ENCODE measurements around the gene PAIP2B. TPM values are rescaled to one million over a fixed set of nuclear protein-coding genes. Genes with fewer than 3 reads are reported as not detected.
"Not testable (repeated sequence)": the region's sequence is repeated elsewhere in the genome, so short reads cannot be mapped to it uniquely, and the experiment has no call there.

Gene PAIP2B
- total RNA-seq, 1 experiment from 2014 or later: 5.9 TPM

- no TSS peak for BruUV-seq (replicated peaks)
Observed at GRCh38 chr2:71181316-71181715, 45.6 kb downstream of the PAIP2B start.

DNA sequence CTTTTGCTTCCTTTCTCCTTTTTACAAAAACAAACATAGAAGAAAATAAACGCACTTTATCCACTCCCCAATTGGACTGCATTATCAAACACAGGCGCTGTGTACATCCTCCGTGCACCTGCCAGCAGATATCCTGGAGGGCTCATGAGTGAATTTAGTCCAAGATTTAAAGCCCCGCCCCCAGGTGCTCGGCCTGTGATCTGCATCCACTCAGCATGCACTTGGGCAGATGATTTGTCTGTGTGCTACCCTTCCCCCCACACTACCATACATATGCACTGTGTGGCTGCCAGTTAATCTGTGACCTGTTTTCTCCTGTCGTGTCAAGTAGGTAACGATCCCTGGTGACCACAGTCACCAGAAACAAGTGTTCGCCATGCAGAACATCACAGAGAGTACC lies 48.1 kb downstream of the PAIP2B start:
- H3K4me2 ChIP-seq (ENCODE audit: low read length); H3K4me1 ChIP-seq (ENCODE audit: control insufficient read depth in 1 of 2, insufficient read depth in 2 of 2, low read length in 2 of 2); H3K9ac ChIP-seq (ENCODE audit: low read length); POLR2A ChIA-PET; intact Hi-C loops (cut with micrococcal nuclease); H4K20me1 ChIP-seq (ENCODE audit: insufficient read depth); H2AFZ ChIP-seq (ENCODE audit: low read depth, low read length, poor library complexity, severe bottlenecking); BruUV-seq (replicated peaks); H3K36me3 ChIP-seq (ENCODE audit: control insufficient read depth in 1 of 2, insufficient read depth in 2 of 2, low read length in 2 of 2); H3K27me3 ChIP-seq (ENCODE audit: insufficient read depth, low read length); H3K79me2 ChIP-seq (ENCODE audit: insufficient read depth, low read length); H3K9me3 ChIP-seq (ENCODE audit: control insufficient read depth in 1 of 2, insufficient read depth in 1 of 2, low read depth in 1 of 2, low read length in 2 of 2); H3K27ac ChIP-seq (ENCODE audit: low read depth, low read length); H3K9me2 ChIP-seq (ENCODE audit: insufficient read depth); CTCF ChIA-PET; H3K4me3 ChIP-seq (replicated peaks in 1 of 2; ENCODE audit: low read depth in 1 of 2, low read length in 2 of 2); ATAC-seq; DNase-seq (ENCODE audit: low read depth, low spot score); RAD21 ChIA-PET (ENCODE audit: low non-redundant PET in 1 of 2, low total read pairs in 2 of 2, uncharacterized antibody in 2 of 2, unreplicated experiment in 2 of 2): not testable (repeated sequence)

More at GRCh38 chr2:71181316-71181715, 45.6 kb downstream of the PAIP2B start:
- DNase-seq (ENCODE audit: low read depth, low spot score): no peak
- intact Hi-C loops (cut with micrococcal nuclease): no loop called here
- H4K20me1 ChIP-seq (ENCODE audit: insufficient read depth): no peaks in the 10 kb centered on the region
- H3K79me2 ChIP-seq (ENCODE audit: insufficient read depth, low read length): no peaks in the 10 kb centered on the region
- ChIA-PET POLR2A (no interaction called here), CTCF (no interaction called here), RAD21 (ENCODE audit: low non-redundant PET in 1 of 2, low total read pairs in 2 of 2, uncharacterized antibody in 2 of 2, unreplicated experiment in 2 of 2) (no interaction called here)
- H3K36me3 ChIP-seq (ENCODE audit: control insufficient read depth in 1 of 2, insufficient read depth in 2 of 2, low read length in 2 of 2): no peaks in the 10 kb centered on the region
- no peak overlapping the region for H3K4me2 ChIP-seq (ENCODE audit: low read length)
- H2AFZ ChIP-seq (ENCODE audit: low read depth, low read length, poor library complexity, severe bottlenecking): no peak overlapping the region
- H3K27ac ChIP-seq (ENCODE audit: low read depth, low read length): no peak overlapping the region
- peaks cover 0 to 4% of the 10 kb centered on the region in 2 experiments; a peak in 1 of 4 replicates for H3K4me1 ChIP-seq (ENCODE audit: control insufficient read depth in 1 of 2, insufficient read depth in 2 of 2, low read length in 2 of 2)
- H3K27me3 ChIP-seq (ENCODE audit: insufficient read depth, low read length): no peaks in the 10 kb centered on the region
- TF ChIP-seq EGR1 (IDR thresholded peaks at IDR 0.05; ENCODE audit: low read depth) (no peak), ATF3 (IDR thresholded peaks at IDR 0.05) (no peak), ELF1 (IDR thresholded peaks at IDR 0.05; ENCODE audit: borderline replicate concordance, low read depth) (no peak), SP1 (IDR thresholded peaks at IDR 0.05; ENCODE audit: low read depth) (no peak), REST (IDR thresholded peaks at IDR 0.05; ENCODE audit: low read depth) (no peak)
- no peak for ATAC-seq
- no peaks in the 10 kb centered on the region for H3K9me3 ChIP-seq (ENCODE audit: control insufficient read depth in 1 of 2, insufficient read depth in 1 of 2, low read depth in 1 of 2, low read length in 2 of 2)
- H3K4me3 ChIP-seq (replicated peaks in 1 of 2; ENCODE audit: low read depth in 1 of 2, low read length in 2 of 2): no peak overlapping the region
- H3K9me2 ChIP-seq (ENCODE audit: insufficient read depth): no peaks in the 10 kb centered on the region
- H3K9ac ChIP-seq (ENCODE audit: low read length): no peak overlapping the region
